Naive thymus-derived CD8-positive, alpha-beta T cell (primary cell): ENCODE results near the gene F10. TPM values are rescaled to one million over a fixed set of nuclear protein-coding genes. Genes with fewer than 3 reads are reported as not detected.

Experiments used
- polyA plus RNA-seq, 3 donors: library from polyadenylated mRNA; unstranded; fragments of 300-500 nt; fragmentation: Illumina TruSeq; gene quantifications; one replicate each; pipeline ENCODE4 v1.2.3, GENCODE V29; 2021
- total RNA-seq, 8 experiments: library from RNA in 2 of 8; stranded (reverse) in 2 of 8; gene quantifications; one replicate each; pipeline ENCODE4 v1.2.3 and lab custom pipeline; 2021 to 2026

F10 gene
- total and polyA plus RNA-seq, 5 experiments from 2014 or later, result not detected

Other genes starting within 250 kb of the F10 start
- gene MCF2L, start 153.6 kb upstream of the F10 start, total RNA-seq, result 10 to 100 TPM; 26.2 to 30.3 TPM
- gene MCF2L, start 153.6 kb upstream of the F10 start, polyA plus RNA-seq, result 1 to 10 TPM in 2 of 3 donors, under 1 TPM in 1; 0.81 to 4.4 (median 2.4) TPM
- under 1 TPM; 0.14 to 0.36 TPM for gene F7, start 17.0 kb upstream of the F10 start, total RNA-seq
- under 1 TPM in 1 of 3 donors, not detected in 2; 0.16 TPM for gene F7, start 17.0 kb upstream of the F10 start, polyA plus RNA-seq
- gene PROZ, start 35.8 kb downstream of the F10 start, total RNA-seq, result not detected
- not detected for gene PROZ, start 35.8 kb downstream of the F10 start, polyA plus RNA-seq
- gene PCID2, start 85.9 kb downstream of the F10 start, total RNA-seq, result 10 to 100 TPM; 73.8 to 73.9 TPM
- 10 to 100 TPM; 64.6 to 68.6 (median 66.9) TPM for gene PCID2, start 85.9 kb downstream of the F10 start, polyA plus RNA-seq
- 10 to 100 TPM; 83.2 to 90.8 TPM for gene CUL4A, start 86.8 kb downstream of the F10 start, total RNA-seq
- gene CUL4A, start 86.8 kb downstream of the F10 start, polyA plus RNA-seq, result 10 to 100 TPM; 36.1 to 49.2 (median 36.7) TPM
- 100 to 1,000 TPM; 101 to 109 TPM for gene LAMP1, start 174.4 kb downstream of the F10 start, total RNA-seq
- 10 to 100 TPM; 22.7 to 28.1 (median 23.0) TPM for gene LAMP1, start 174.4 kb downstream of the F10 start, polyA plus RNA-seq
- gene GRTP1, start 241.3 kb downstream of the F10 start, total RNA-seq, result not detected
- not detected for gene GRTP1, start 241.3 kb downstream of the F10 start, polyA plus RNA-seq